A673 (cell line): Measurements from ENCODE around the gene UXS1. TPM values are rescaled to one million over a fixed set of nuclear protein-coding genes. Genes with fewer than 3 reads are reported as not detected.

ENCODE experiments used
- BruUV-seq: library from RNA; stranded (reverse); fragments of 400-500 nt; replicated peaks from 2 replicates; lab custom pipeline; 2021; lab: Mats Ljungman, UMichigan
- CTCF ChIA-PET: fragments of 300-600 bp; sonication (Branson Sonifier 250); formaldehyde crosslinking; loops from one replicate; lab custom pipeline; 2022; ENCODE audit warnings: antibody characterized with exemption; lab: Charles Lee
- POLR2A ChIA-PET: fragments of 300-600 bp; sonication (Branson Sonifier 250); formaldehyde crosslinking; loops from one replicate; lab custom pipeline; 2022; ENCODE audit warnings: antibody characterized with exemption; ENCODE audit not compliant: low non-redundant PET; lab: Charles Lee
- DNase-seq: peaks from one replicate; pipeline ENCODE4 v3.0.0-alpha.2; 2015; ENCODE audit warnings: low spot score
- H3K27ac ChIP-seq: fragments of 200-600 bp; sonication (generic); 2 replicates; pipeline ENCODE4 v1.5.1; 2016; ENCODE audit warnings: mixed run types, low read depth, mild to moderate bottlenecking, mixed read lengths, antibody characterized with exemption, low read length; ENCODE audit not compliant: poor library complexity, severe bottlenecking
- H3K27me3 ChIP-seq: fragments of 200-600 bp; sonication (generic); replicated peaks from 2 replicates; pipeline ENCODE4 v1.6.1; 2017; ENCODE audit warnings: mixed run types, low read depth, mild to moderate bottlenecking, mixed read lengths, antibody characterized with exemption, low read length; ENCODE audit not compliant: insufficient read depth, poor library complexity
- H3K36me3 ChIP-seq: fragments of 200-600 bp; sonication (generic); 2 replicates; pipeline ENCODE4 v1.6.1; 2016; ENCODE audit warnings: mixed run types, mild to moderate bottlenecking, mixed read lengths, antibody characterized with exemption, low read length; ENCODE audit not compliant: insufficient read depth, poor library complexity, severe bottlenecking
- H3K4me1 ChIP-seq: fragments of 200-600 bp; sonication (generic); 2 replicates; pipeline ENCODE4 v1.6.1; 2017; ENCODE audit warnings: mixed run types, mild to moderate bottlenecking, mixed read lengths, antibody characterized with exemption, low read length; ENCODE audit not compliant: insufficient read depth, poor library complexity, severe bottlenecking
- H3K4me3 ChIP-seq: fragments of 200-600 bp; sonication (generic); 2 replicates; pipeline ENCODE4 v1.5.1; 2016; ENCODE audit warnings: low read depth, mixed run types, mild to moderate bottlenecking, mixed read lengths, low read length; ENCODE audit not compliant: poor library complexity, severe bottlenecking
- H3K9me3 ChIP-seq: fragments of 200-600 bp; sonication (generic); 2 replicates; pipeline ENCODE4 v1.6.1; 2016; ENCODE audit warnings: mixed run types, low read depth, mild to moderate bottlenecking, mixed read lengths, antibody characterized with exemption, low read length; ENCODE audit not compliant: poor library complexity, severe bottlenecking
- CTCF ChIP-seq: fragments of 300-800, 200-600 bp; sonication (generic); conservative IDR thresholded peaks from 2 replicates; pipeline ENCODE4 v1.5.1; 2017; ENCODE audit warnings: low read depth, mild to moderate bottlenecking, antibody characterized with exemption, low read length, moderate library complexity, mixed read lengths
- EZH2 ChIP-seq: fragments of 200-600 bp; sonication (generic); IDR thresholded peaks from 2 replicates; pipeline ENCODE4 v1.6.1; 2017; ENCODE audit warnings: borderline replicate concordance, low read depth, mild to moderate bottlenecking, mixed read lengths, antibody characterized with exemption, low read length; ENCODE audit not compliant: poor library complexity, severe bottlenecking
- intact Hi-C: fragments of 100-400 bp; cut with micrococcal nuclease; formaldehyde crosslinking; loops from one replicate; pipeline ENCODE4 v1.10.0; 2022; ENCODE audit not compliant: unreplicated experiment
- total RNA-seq: library from RNA; stranded (reverse); gene quantifications from 2 replicates; pipeline ENCODE4 v1.2.3, GENCODE V29; 2021

The UXS1 gene
- total RNA-seq, 1 experiment from 2014 or later: 48.6 TPM

GRCh38 chr2:106053581-106053980 lies 140.5 kb downstream of the UXS1 start:
- H3K27ac ChIP-seq: no peak overlapping the region
- H3K36me3 ChIP-seq: no peaks in the 10 kb centered on the region
- no peaks in the 10 kb centered on the region for H3K9me3 ChIP-seq
- H3K4me3 ChIP-seq: no peak overlapping the region
- no peaks in the 10 kb centered on the region for H3K27me3 ChIP-seq
- no peaks in the 10 kb centered on the region for H3K4me1 ChIP-seq
- TF ChIP-seq CTCF: no peak
- ChIA-PET POLR2A (no interaction called here), CTCF (no interaction called here)
- BruUV-seq: no TSS peak
- DNase-seq: no peak
- intact Hi-C loops: no loop called here

GRCh38 chr2:106053116-106053515 lies 141.0 kb downstream of the UXS1 start:
- no peaks in the 10 kb centered on the region for H3K9me3 ChIP-seq
- H3K27ac ChIP-seq: no peak overlapping the region
- DNase-seq: peak; percentile 76
- TF ChIP-seq CTCF (no peak), EZH2 (no peak)
- no peaks in the 10 kb centered on the region for H3K27me3 ChIP-seq
- H3K36me3 ChIP-seq: no peaks in the 10 kb centered on the region
- H3K4me3 ChIP-seq: no peak overlapping the region
- H3K4me1 ChIP-seq: no peaks in the 10 kb centered on the region
- ChIA-PET CTCF (no interaction called here), POLR2A (no interaction called here)
- no TSS peak for BruUV-seq
- intact Hi-C loops: no loop called here

GRCh38 chr2:106044859-106045258 lies 149.2 kb downstream of the UXS1 start:
- ChIA-PET CTCF (no interaction called here), POLR2A (no interaction called here)
- H3K4me3 ChIP-seq: no peak overlapping the region
- H3K4me1 ChIP-seq: no peaks in the 10 kb centered on the region
- intact Hi-C loops: no loop called here
- TF ChIP-seq CTCF (no peak), EZH2 (no peak)
- no peaks in the 10 kb centered on the region for H3K27me3 ChIP-seq
- no peaks in the 10 kb centered on the region for H3K9me3 ChIP-seq
- DNase-seq: no peak
- no peaks in the 10 kb centered on the region for H3K36me3 ChIP-seq
- no TSS peak for BruUV-seq
- H3K27ac ChIP-seq: no peak overlapping the region
